Inflammatory macrophage (primary cell): ENCODE measurements around the gene FKBP5.
"Not testable (repeated sequence)": the region's sequence is repeated elsewhere in the genome, so short reads cannot be mapped to it uniquely, and the experiment has no call there.

Source experiments
- DNase-seq, 2 donors: peaks; one replicate each; pipeline ENCODE4 v3.0.0-alpha.2; 2020 to 2022

The FKBP5 gene

DNA sequence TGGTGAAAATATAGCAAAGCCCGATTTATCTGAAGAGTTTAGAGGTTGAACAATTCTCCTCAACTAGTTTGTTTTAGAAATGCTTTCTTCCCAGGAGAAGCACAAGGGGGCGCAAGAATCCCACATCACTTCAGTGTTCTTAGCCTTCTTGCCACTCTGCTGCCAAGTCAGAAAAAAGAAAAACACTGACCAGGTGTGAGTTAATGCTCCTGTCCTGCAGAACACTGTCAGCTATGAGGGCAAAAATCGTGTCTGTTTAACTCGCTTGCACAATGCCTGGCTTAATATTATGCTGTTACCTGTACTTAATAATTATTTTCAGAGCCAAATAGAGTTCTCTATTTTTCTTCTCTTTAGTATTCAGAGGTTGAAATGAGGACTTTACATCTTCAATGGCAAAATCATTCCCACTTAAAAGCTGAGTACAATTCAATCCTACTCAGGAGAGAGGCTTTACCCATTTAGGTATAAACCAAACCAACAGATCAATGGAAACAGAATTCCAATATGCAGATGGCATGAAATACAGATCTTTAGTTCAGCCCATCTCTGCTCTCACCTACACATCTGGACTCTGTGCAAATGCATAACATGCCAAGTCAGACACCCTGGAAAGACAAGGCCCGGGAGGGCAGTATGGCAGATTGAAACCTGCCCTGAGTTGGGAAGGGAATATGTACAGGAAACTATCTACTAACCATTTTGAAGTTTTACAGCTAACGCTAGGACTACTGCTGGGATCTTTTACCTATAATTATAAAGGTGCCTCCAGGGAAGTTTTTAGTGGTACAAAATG, 104.6 kb downstream of the FKBP5 start:
- DNase-seq: peak; percentile 69 to 76

DNA sequence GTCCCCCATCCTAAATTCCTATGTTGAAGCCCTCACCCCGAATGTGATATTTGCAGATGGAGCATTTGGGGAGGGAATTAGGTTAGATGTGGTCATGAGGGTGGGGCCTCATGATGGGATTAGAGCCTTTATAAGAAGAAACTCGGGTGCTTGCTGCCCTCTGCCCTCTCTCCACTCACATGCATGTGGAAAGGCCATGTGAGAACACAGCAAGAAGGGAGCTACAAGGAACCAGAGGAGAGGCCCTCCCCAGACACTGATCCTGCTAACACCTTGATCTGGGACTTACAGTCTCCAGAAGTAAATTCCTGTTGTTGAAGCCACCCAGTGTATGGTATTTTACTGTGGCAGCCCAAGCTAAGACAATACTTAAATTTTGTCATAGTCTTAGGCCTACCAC, 106.4 kb downstream of the FKBP5 start:
- no peak for DNase-seq

DNA sequence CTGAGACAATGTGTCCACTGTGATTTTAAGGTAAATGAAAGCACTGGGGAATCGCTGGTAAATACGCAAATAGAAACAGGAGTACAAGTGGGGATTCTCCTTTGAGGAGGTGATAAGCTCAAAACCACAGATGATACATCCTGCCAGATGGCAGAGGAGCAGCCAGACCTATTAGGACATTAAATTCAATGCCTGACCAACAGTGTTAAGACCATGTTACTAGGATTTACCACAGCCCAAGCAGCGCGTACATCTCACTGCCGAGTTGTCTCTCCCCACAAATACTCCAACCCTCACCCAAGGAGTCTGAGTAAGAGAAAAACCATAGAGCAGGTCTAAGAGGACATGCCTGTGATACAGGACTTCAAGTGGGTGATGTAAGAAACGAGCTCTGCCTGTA, 107.1 kb downstream of the FKBP5 start:
- no peak for DNase-seq

DNA sequence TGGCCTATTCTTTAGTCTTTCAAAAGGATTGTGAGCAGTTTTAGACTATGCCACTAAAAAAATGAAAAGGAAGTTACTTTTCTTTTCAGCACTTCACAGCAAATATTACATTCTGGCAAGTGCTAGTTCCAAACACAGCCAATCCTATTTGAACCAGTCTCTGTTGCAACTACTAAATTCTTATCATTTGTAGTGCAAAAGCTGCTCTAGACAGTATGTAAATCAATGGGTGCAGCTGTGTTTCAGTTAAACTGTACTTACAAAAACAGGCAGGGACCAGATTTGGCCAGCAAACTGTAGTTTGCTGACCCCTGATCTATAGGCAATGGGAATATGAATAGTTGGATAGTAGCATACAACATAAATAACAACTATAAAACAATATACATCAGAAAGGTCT, 107.9 kb downstream of the FKBP5 start:
- DNase-seq: no peak

DNA sequence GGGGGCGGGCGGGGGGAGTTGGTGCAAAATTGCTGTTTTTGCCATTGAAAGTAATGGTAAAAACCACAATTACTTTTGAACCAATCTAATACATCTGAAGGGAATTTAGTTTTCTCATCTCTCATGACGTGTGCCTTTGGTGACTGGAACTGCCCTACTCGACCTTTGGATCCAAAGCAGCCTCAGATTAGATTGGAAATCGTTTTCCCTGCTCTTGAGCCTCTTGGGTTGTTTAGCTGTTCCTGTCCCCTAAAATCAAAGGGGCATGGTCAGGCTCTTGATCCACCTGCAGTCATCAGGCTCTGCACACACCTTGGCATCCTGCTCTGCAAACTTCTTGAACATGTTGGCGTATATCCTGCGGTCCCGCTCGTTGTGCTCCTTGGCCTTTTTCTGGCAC, 112.0 kb downstream of the FKBP5 start:
- DNase-seq: no peak

DNA sequence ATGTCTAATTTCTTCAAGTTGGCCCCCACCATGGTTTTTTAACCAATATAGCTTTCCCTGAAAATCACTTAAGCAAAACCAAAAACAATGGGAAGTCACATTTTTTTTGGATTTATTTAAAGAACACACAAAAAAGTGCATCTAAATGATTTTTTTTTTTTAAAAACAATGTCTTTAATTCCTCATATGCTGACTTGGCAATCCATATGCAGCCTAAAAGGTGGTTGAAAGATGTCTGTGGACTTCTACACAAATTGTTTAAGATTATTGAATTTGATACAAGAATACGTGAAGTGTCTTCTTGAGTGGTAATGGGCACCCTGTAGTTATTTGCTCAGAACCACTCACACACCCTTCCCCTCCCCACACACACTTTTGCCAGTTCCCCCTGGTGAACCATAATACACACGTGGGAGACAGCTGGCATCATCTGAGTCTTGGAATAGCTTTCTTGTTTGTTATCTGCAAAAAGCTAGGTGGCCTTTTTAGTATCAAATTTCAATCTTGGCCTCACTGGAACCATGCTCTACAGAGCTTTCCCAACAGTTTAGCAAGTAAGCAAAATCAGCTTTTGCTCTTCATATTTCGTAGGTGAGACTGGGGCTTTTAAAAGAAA, 115.1 kb downstream of the FKBP5 start:
- no peak for DNase-seq

DNA sequence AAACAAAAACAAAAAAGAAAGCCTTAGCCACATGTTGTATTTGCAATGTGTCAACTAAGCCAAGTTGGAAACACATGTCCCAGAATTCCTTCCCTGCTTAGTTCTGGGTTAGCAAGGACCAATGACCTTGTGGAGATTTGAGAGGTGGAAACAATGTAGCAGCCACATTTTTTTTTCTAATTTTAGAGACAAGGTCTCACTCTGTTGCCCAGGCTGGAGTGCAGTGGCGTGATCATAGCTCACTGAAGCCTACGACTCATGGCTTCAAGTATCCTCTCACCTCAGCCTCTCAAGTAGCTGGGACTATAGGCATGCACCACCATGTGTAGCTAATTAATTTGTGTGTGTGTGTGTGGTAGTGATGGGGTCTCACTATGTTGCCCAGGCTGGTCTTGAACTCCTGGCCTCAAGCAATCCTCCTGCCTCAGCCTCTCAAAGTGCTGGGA, 117.8 kb downstream of the FKBP5 start:
- DNase-seq: not testable (repeated sequence)

DNA sequence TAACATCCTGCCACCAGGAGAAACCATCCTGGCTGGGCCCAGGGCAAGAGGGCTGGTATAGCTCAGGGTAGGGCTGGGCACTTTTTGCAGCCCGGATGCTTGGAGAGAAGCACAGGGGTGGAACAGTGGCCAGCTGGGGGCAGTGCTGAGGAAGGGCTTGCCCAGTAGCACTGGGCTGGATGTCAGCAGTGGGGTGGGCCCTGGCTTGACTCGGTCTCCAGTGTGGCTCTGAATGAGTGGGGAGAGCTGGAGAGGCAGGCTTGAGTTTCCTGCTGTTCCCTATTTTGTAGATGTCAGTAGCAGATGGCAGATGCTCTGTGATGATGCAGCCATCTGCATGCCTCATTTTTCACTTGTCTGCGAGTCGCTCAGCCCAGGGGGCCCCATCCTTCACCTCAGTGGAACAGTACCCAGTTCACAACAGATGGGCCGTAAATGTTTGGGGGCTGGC, 119.7 kb downstream of the FKBP5 start:
- DNase-seq: peak in 1 of 2 donors; percentile 25

DNA sequence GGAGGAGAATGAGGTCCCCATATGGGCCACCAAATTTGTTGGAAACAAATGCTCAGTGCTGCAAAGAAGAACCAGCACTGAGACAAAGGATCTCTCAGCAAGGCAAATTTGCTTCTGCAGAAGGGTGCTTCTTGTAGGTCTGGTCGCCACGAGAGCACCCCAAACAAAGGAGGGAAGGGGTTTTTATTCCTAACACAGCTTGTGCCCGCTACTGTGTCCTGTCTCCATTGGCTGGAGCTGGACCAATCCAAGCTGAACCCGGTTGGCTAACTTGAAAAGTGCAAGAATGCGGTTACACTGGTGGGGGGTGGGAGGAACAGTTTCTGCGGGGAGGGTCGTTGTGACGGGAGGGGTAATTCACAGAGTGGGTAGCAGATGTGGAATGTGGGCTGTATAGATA, 121.9 kb downstream of the FKBP5 start:
- DNase-seq: no peak

DNA sequence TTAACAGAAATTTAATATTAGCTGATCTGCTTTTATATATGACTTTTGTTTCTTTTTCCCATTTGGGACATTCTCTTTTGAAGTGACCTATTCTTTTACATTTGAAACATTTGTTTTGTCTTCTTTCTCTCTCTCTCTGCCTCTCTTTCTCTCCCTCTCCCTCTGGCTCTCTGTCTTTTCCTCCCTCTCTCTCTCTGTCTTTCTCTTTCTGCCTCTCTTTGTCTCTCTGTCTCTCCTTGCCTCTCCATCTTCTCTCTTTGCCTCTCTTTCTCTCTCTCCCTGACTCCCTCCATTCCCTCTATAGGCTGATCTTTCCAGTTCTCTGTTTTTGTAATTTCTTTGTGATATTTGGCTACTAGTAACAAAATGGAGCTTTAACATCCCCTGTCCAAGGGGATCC, 124.0 kb downstream of the FKBP5 start:
- no peak for DNase-seq

DNA sequence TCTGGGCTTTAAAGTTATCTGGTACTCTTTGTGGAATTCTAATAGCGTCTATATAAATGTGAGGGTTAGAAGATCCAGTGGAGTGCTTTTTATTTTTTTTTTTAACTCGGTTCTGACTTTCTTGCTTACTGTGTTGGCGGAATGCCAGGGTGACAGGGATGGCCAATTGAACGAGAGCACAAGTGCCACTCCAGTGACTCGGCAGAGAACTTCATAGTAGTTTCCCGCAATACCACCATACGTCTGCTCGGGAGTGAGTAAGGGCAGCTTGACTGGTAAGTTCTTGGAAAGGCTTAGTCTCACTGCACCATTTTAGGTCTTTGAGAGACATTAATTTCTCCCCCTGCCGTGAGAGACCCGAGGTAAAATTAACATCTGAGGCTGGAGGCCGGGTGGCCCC, 126.7 kb downstream of the FKBP5 start:
- no peak for DNase-seq

DNA sequence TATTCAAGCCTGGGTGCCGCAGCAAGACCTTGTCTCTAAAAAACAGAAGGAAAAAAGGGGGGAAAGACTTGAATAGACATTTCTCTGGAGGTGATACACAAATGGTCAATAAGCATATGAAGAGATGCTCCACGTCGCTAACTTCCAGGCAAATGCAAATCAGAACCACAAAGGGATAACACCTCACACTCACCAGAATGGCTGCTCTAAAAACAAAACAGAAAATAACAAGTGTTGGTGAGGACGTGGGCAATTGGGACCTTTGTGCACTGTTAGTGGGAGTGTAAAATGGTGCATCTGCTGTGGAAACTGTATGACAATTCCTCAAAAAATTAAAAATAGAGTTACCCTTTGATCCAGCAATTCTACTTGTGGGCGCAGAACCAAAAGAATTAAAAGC, 127.6 kb downstream of the FKBP5 start:
- DNase-seq: no peak

DNA sequence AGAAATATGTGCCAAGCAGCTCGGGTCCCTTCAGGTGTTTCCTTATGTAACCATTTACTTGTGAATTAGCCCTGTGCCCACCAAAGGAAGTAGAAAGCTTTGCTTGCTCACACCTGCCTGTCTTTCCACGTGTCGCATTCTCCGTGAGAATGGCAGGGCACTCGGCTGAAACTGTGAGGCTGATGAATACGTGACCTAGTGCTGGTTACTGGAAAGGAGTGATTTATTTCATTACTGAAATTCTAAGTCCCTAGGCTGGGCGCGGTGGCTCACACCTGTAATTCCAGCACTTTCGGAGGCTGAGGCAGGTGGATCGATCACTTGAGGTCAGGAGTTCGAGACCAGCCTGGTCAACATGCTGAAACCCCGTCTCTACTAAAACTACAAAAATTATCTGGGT, 130.1 kb downstream of the FKBP5 start:
- DNase-seq: no peak

DNA sequence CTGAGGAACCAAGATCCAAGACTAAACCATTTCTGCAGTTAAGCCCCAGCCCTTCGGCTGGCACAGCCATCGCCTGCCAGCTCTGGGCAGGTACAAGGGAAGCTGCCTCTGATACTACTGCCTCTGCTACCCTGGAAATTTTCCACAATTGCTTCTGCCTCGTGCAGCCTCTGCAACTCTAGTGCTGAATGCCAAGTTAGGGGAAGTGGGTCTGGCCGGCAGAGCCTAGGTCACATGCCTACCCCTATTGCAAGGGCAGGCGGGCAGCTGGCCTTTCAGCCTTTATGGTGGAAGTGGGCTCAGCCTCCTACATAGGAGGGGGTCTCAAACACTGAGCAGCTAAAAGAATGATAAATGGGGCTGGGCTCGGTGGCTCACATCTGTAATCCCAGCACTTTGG, 131.5 kb downstream of the FKBP5 start:
- peak; percentile 69 to 79 for DNase-seq

DNA sequence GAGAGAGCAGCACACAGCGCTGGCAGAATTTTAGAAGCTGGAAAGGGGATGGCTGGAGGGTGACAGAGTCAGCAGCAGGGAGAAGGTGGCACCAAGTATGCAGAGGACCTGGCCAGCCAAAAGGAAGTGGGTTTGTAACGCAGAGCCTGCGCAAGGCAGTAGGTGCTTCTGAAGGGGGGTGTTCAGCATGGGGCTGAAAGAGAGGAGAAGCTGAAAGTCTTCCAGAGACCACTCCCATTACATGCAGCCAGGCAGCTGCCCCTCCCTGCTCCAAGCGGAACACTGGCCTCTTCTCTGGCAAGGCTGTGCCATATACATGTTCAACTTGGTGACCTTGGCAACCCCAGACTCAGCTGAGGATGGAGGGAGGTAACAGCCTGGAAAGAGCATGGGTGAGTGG, 133.9 kb downstream of the FKBP5 start:
- no peak for DNase-seq

DNA sequence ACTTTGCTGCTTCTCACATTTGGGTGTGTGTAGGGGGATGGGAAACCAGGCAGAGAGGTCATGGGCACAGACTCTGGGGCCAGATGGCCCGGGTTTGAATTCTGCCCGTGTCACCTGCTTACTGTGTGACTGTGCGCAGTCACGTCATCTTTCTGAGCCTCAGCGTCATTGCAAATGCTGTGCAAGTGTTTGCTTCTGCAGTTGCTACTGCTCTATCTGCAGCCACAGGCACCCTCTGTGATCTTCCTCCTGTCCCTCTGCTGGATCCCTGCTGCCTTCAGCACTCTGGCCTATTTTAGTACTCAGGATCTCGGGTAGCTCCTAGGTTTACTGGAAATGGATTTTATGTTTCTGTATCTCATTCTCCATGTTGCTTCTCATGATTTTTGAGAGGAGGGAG, 135.4 kb downstream of the FKBP5 start:
- no peak for DNase-seq

DNA sequence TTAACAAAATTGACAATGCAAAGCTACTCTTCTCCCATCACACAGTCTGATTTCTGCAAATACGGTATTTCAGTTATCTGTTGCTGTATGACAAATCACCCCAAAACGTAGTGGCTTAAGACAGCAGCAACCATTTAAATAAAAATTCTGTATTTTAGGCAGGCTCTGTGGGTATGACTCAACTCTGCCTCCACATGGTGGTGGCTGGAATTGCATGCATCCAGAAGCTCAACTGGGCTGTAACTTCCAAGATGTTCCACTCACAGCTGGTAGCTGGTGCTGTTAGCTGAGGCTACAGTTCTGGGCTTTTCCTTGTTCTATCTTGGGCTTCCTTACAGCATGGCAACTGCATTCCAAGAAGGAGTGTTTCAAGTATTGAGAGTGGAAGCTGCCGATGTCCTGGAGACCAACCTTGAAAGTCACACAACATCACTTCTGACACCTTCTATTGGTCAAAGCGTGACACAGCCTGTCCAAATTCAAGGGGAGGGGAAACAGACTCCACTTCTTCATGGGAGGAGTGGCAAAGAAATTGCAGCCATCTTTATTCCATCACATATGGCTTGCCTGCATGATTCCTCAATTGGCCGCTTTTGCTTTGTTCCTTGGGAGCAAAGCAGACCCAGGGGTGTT, 136.3 kb downstream of the FKBP5 start:
- peak; percentile 69 to 72 for DNase-seq

DNA sequence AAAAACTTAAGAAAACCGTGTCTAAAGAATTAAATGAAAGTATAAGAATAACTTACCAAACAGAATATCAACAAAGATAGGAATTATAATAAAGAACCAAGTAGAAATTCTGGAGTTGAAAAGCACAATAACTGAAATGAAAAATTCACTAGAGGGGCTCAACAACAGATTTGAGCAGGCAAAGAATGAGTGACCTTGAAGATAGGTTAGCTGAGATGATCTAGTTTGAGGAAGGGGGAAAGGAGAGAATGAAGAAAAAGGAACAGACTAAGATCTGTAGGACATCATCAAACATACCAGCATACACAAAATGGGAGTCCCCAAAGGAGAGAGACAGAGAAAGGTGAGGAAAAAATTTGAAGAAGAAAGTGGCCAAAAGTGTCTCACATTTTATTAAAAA, 138.3 kb downstream of the FKBP5 start:
- DNase-seq: no peak

DNA sequence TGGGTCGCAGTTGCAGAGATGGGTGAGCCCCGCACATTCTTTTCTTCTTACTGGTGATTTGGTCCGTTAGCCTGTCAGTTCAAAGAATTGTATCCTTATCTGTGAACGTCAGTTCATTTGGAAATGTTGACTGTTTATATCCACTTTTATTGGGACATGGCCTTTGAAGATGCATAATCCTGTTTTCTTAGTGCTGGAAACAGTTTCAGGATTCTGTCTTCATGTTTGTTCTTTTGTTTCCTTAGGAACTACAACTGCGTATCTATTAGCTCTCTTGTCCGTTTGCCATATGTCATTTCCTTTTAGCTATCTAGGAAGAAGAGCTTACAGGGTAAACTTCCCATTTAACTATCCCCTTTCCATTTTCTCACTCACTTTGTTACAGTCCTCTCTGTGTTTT, 141.0 kb downstream of the FKBP5 start:
- DNase-seq: no peak

DNA sequence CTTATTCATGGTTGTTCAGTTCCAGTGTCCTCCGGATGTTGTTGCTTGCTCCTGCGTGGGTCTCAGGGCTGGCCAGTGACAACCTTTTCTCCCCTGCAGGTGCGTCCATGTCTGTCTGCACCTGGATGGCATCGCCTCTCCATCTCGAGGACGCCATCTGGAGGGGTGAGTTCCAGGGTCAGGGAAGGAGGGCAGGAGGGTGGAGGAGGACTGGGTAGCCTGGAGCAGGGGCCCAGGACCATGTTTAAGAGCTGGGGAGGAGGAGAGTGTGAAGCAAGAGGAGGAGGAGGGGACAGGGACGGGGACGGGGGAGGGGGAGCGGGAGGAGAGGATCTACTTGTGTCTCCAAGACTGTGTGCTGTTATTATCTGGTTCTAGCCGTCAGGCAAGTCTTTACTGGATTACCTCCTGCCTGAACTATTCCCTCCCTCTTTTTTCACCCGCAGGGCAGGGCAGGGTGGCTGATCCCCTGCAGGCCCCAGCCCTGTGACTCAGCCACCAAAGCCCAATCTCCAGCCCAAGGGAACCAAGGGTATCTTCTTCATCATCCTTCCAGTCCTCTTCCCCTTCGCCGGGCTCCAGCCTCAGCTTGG, 143.8 kb downstream of the FKBP5 start:
- DNase-seq: no peak

DNA sequence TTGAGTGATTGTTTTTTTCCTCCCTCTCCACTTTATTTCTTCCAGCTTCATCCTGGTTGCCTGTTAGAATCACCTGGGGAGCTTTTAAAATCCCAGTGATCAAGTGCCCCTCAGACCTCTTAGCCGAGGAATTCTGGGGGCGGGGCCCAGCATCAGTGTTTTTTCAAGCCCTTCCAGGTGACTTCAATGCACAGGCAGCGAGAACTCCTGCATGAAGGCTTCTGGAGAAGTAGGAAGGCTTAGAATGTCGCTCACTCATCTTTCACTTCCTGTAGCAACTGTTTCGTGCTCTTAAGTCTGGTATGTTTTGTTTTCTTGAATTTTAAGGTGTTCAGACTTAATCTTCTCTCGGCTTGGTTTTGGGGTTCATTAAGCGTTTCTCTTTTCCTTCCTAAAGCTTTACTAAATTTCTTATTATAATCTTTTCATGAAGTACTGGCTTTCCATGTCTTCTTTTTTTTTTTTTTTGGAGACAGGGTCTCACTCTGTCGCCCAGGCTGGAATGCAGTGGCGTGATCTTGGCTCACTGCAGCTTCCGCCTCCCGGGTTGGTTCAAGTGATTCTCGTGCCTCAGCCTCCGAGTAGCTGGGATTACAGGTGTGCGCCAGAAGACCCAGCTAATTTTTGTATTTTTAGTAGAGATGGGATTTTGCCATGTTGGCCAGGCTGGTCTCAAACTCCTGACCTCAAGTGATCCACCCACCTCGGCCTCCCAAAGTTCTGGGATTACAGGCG, 145.1 kb downstream of the FKBP5 start:
- no peak for DNase-seq

DNA sequence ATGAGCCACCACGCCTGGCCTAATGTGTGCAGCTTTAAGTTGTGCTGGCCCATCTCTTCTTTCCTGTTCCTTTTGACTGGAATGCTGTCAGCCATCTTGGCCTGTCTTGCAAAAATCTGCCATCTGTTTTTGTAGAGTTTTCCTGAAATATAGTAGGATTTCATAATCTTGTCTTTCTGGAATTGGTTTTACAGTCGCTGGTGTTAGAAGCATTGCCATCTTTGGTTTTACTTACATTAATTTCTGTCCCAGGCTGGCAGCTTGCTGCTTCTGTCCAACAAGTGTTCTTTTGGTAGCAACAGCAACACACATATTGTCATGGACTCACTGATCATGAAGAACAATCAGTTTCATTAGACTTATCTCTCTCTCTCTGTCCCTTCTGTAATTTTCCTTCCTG, 146.9 kb downstream of the FKBP5 start:
- no peak for DNase-seq

DNA sequence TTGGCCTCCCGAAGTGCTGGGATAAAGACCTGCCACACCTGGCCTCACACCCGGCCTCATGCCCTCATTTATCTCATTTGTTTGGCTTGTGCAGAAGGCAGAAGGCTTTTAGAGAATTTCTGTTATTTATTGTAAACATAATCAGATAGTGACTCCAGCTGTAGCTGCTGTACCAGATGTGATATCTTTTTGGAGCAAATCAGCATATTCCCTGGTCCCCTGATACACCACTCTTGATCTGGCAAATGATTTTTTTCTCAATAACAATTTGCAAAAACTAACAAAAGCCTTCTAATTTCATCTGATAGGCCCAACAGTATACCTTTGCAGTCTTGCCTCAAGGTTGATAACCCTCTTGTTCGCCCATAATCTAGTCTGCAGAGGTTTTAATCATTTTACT, 149.5 kb downstream of the FKBP5 start:
- no peak for DNase-seq
